Measurements from ENCODE around the gene TIGD7. TPM values are rescaled to one million over a fixed set of nuclear protein-coding genes. Genes with fewer than 3 reads are reported as not detected.
A peak's percentile ranks its signal among the peaks of the same experiment; 100 is the strongest.

Gene TIGD7
- total RNA-seq, result 2.3 and 3.2 TPM in 2 replicates

- Mint-ChIP-seq H3K4me3 (peak within 1 kb of the TSS; percentile 80), H3K27ac (peak within 1 kb of the TSS; percentile 79), H3K9me3 (peaks cover 15% of the 10 kb centered on the region), H3K27me3 (no peaks in the 10 kb centered on the region), H3K36me3 (ENCODE audit: low read depth) (peaks cover 72% of the 10 kb centered on the region), H3K4me1 (peaks cover 7% of the 10 kb centered on the region)
- intact Hi-C loops (cut with micrococcal nuclease), result loop anchor here (1.0 to 10.0 kb wide), 4 partner anchors 22 to 153 kb away; partner anchors contain the start of gene ZNF263
- peak; percentile 94 for DNase-seq
Observed at GRCh38 chr16:3305109-3306068, at the start of gene TIGD7, which contains the start of gene ZNF75A. TIGD7 (minus strand) TSS chr16:3305430; CDS start chr16:3300614, 4,816 bp downstream. ZNF75A (plus strand) TSS chr16:3305497; CDS start chr16:3308429, 2,932 bp downstream.

- Mint-ChIP-seq H3K36me3 (ENCODE audit: low read depth) (no peaks in the 10 kb centered on the region), H3K27ac (no peak overlapping the region), H3K4me3 (no peak overlapping the region), H3K27me3 (no peaks in the 10 kb centered on the region), H3K9me3 (peaks cover 14% of the 10 kb centered on the region), H3K4me1 (no peaks in the 10 kb centered on the region)
- intact Hi-C loops (cut with micrococcal nuclease), result no loop called here
- no peak for DNase-seq
Observed at GRCh38 chr16:3349175-3349574, 43.9 kb upstream of the TIGD7 start.

- no peak overlapping the region for H3K27ac Mint-ChIP-seq
- intact Hi-C loops (cut with micrococcal nuclease), result no loop called here
- DNase-seq, result no peak
- peaks cover 14% of the 10 kb centered on the region for H3K9me3 Mint-ChIP-seq
- no peak overlapping the region for H3K4me3 Mint-ChIP-seq
- H3K4me1 Mint-ChIP-seq, result no peaks in the 10 kb centered on the region
- H3K27me3 Mint-ChIP-seq, result no peaks in the 10 kb centered on the region
- no peaks in the 10 kb centered on the region for H3K36me3 Mint-ChIP-seq (ENCODE audit: low read depth)
Observed at GRCh38 chr16:3348547-3349167, 43.4 kb upstream of the TIGD7 start.

- peaks cover 14% of the 10 kb centered on the region for H3K9me3 Mint-ChIP-seq
- no peak overlapping the region for H3K27ac Mint-ChIP-seq
- intact Hi-C loops (cut with micrococcal nuclease), result no loop called here
- H3K36me3 Mint-ChIP-seq (ENCODE audit: low read depth), result no peaks in the 10 kb centered on the region
- H3K4me3 Mint-ChIP-seq, result no peak overlapping the region
- H3K27me3 Mint-ChIP-seq, result no peaks in the 10 kb centered on the region
- no peaks in the 10 kb centered on the region for H3K4me1 Mint-ChIP-seq
- DNase-seq, result no peak
Observed at GRCh38 chr16:3347586-3347985, 42.4 kb upstream of the TIGD7 start.

- no peaks in the 10 kb centered on the region for H3K27me3 Mint-ChIP-seq
- intact Hi-C loops (cut with micrococcal nuclease), result no loop called here
- H3K4me3 Mint-ChIP-seq, result no peak overlapping the region
- H3K36me3 Mint-ChIP-seq (ENCODE audit: low read depth), result no peaks in the 10 kb centered on the region
- H3K27ac Mint-ChIP-seq, result no peak overlapping the region
- H3K4me1 Mint-ChIP-seq, result no peaks in the 10 kb centered on the region
- H3K9me3 Mint-ChIP-seq, result peaks cover 16% of the 10 kb centered on the region
- DNase-seq, result no peak
Observed at GRCh38 chr16:3346041-3346440, 40.8 kb upstream of the TIGD7 start.

GRCh38 chr16:3328643-3329042, 23.4 kb upstream of the TIGD7 start:
- Mint-ChIP-seq H3K4me3 (no peak overlapping the region), H3K9me3 (peaks cover 19% of the 10 kb centered on the region), H3K4me1 (no peaks in the 10 kb centered on the region), H3K27ac (no peak overlapping the region), H3K27me3 (no peaks in the 10 kb centered on the region), H3K36me3 (ENCODE audit: low read depth) (peaks cover 2% of the 10 kb centered on the region)
- intact Hi-C loops (cut with micrococcal nuclease), result no loop called here
- no peak for DNase-seq

- Mint-ChIP-seq H3K36me3 (ENCODE audit: low read depth) (peaks cover 2% of the 10 kb centered on the region), H3K4me1 (no peaks in the 10 kb centered on the region), H3K27me3 (no peaks in the 10 kb centered on the region), H3K4me3 (no peak overlapping the region), H3K27ac (no peak overlapping the region), H3K9me3 (peaks cover 21% of the 10 kb centered on the region)
- no peak for DNase-seq
- intact Hi-C loops (cut with micrococcal nuclease), result no loop called here
Observed at GRCh38 chr16:3328104-3328503, 22.9 kb upstream of the TIGD7 start.

GRCh38 chr16:3327514-3327913, 22.3 kb upstream of the TIGD7 start:
- H3K36me3 Mint-ChIP-seq (ENCODE audit: low read depth), result peaks cover 2% of the 10 kb centered on the region
- no peaks in the 10 kb centered on the region for H3K4me1 Mint-ChIP-seq
- H3K27me3 Mint-ChIP-seq, result no peaks in the 10 kb centered on the region
- H3K9me3 Mint-ChIP-seq, result peaks cover 26% of the 10 kb centered on the region
- H3K27ac Mint-ChIP-seq, result no peak overlapping the region
- H3K4me3 Mint-ChIP-seq, result no peak overlapping the region
- intact Hi-C loops (cut with micrococcal nuclease), result no loop called here
- no peak for DNase-seq

GRCh38 chr16:3321816-3322215, 16.6 kb upstream of the TIGD7 start:
- H3K9me3 Mint-ChIP-seq, result peaks cover 35% of the 10 kb centered on the region
- intact Hi-C loops (cut with micrococcal nuclease), result no loop called here
- H3K27me3 Mint-ChIP-seq, result no peaks in the 10 kb centered on the region
- DNase-seq, result no peak
- H3K27ac Mint-ChIP-seq, result no peak overlapping the region
- no peaks in the 10 kb centered on the region for H3K4me1 Mint-ChIP-seq
- no peak overlapping the region for H3K4me3 Mint-ChIP-seq
- peaks cover 29% of the 10 kb centered on the region for H3K36me3 Mint-ChIP-seq (ENCODE audit: low read depth)

GRCh38 chr16:3317315-3317999, 12.2 kb upstream of the TIGD7 start:
- intact Hi-C loops (cut with micrococcal nuclease), result no loop called here
- Mint-ChIP-seq H3K27ac (no peak overlapping the region), H3K27me3 (no peaks in the 10 kb centered on the region), H3K9me3 (peaks cover 43% of the 10 kb centered on the region), H3K4me3 (no peak overlapping the region), H3K36me3 (ENCODE audit: low read depth) (peaks cover 71% of the 10 kb centered on the region), H3K4me1 (no peaks in the 10 kb centered on the region)
- no peak for DNase-seq

GRCh38 chr16:3311496-3311895, 6.3 kb upstream of the TIGD7 start:
- Mint-ChIP-seq H3K4me1 (no peaks in the 10 kb centered on the region), H3K36me3 (ENCODE audit: low read depth) (peaks cover 93% of the 10 kb centered on the region), H3K9me3 (peaks cover 26% of the 10 kb centered on the region), H3K4me3 (no peak overlapping the region), H3K27ac (no peak overlapping the region), H3K27me3 (no peaks in the 10 kb centered on the region)
- no peak for DNase-seq
- intact Hi-C loops (cut with micrococcal nuclease), result no loop called here

GRCh38 chr16:3306078-3306477, 848 bp upstream of the TIGD7 start:
- H3K4me1 Mint-ChIP-seq, result peaks cover 7% of the 10 kb centered on the region
- no peaks in the 10 kb centered on the region for H3K27me3 Mint-ChIP-seq
- intact Hi-C loops (cut with micrococcal nuclease), result loop anchor here (5.0 to 10.0 kb wide), 2 partner anchors 111 to 154 kb away; no protein-coding TSS in a partner anchor
- peaks cover 11% of the 10 kb centered on the region for H3K9me3 Mint-ChIP-seq
- peak overlapping the region; percentile 80 for H3K4me3 Mint-ChIP-seq
- H3K27ac Mint-ChIP-seq, result peak overlapping the region; percentile 79
- H3K36me3 Mint-ChIP-seq (ENCODE audit: low read depth), result peaks cover 72% of the 10 kb centered on the region
- DNase-seq, result no peak

- peaks cover 7% of the 10 kb centered on the region for H3K4me1 Mint-ChIP-seq
- H3K27ac Mint-ChIP-seq, result peak overlapping the region; percentile 79
- peaks cover 72% of the 10 kb centered on the region for H3K36me3 Mint-ChIP-seq (ENCODE audit: low read depth)
- H3K9me3 Mint-ChIP-seq, result peaks cover 21% of the 10 kb centered on the region
- H3K4me3 Mint-ChIP-seq, result peak overlapping the region; percentile 80
- no peak for DNase-seq
- H3K27me3 Mint-ChIP-seq, result no peaks in the 10 kb centered on the region
- intact Hi-C loops (cut with micrococcal nuclease), result loop anchor here (10.0 kb wide), 1 partner anchor 110 kb away; no protein-coding TSS in a partner anchor
Observed at GRCh38 chr16:3304370-3304769, 860 bp downstream of the TIGD7 start.
